NOMO-1 treated with dmso at 0.1 percent for 144 hours (cell line): ENCODE data around the gene LINC01488.

Experiments used
- DNase-seq: peaks from one replicate; lab custom pipeline; 2025; ENCODE audit not compliant: unreplicated experiment; lab: John Stamatoyannopoulos, UW

LINC01488 gene

GRCh38 chr11:69508974-69509373, 27.5 kb downstream of the LINC01488 start:
- no peak for DNase-seq

- no peak for DNase-seq
Measured at GRCh38 chr11:69509381-69509780, 27.9 kb downstream of the LINC01488 start.

GRCh38 chr11:69509846-69510390, 28.5 kb downstream of the LINC01488 start:
- DNase-seq, result no peak

GRCh38 chr11:69510471-69511357, 29.3 kb downstream of the LINC01488 start:
- no peak for DNase-seq

- no peak for DNase-seq
Measured at GRCh38 chr11:69511358-69512055, 30.0 kb downstream of the LINC01488 start.

GRCh38 chr11:69512136-69512535, 30.7 kb downstream of the LINC01488 start:
- DNase-seq, result no peak

DNA sequence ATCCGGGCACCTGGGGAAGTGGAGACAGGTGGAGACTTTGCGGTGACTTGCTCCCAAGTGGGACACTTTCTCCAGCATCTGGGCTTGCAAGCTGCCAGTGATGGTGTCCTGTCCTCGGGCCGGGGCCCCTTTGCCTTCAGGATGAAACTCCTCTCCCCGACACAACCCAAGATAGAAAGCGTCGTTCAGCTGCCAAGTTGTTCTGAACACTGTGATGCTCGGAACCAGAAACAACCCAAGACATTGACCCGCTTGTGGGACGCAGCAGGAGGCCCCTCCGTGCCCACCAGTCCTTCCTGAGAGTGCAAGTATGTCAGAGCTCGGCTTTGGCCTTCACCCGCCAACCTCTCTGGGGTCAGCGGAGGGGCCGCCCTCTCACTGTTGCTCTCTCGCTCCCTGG, 31.3 kb downstream of the LINC01488 start:
- no peak for DNase-seq

- DNase-seq, result no peak
Measured at GRCh38 chr11:69513196-69513595, 31.7 kb downstream of the LINC01488 start.

- no peak for DNase-seq
Measured at GRCh38 chr11:69513663-69514224, 32.3 kb downstream of the LINC01488 start.

GRCh38 chr11:69514771-69515170, 33.3 kb downstream of the LINC01488 start:
- no peak for DNase-seq

DNA sequence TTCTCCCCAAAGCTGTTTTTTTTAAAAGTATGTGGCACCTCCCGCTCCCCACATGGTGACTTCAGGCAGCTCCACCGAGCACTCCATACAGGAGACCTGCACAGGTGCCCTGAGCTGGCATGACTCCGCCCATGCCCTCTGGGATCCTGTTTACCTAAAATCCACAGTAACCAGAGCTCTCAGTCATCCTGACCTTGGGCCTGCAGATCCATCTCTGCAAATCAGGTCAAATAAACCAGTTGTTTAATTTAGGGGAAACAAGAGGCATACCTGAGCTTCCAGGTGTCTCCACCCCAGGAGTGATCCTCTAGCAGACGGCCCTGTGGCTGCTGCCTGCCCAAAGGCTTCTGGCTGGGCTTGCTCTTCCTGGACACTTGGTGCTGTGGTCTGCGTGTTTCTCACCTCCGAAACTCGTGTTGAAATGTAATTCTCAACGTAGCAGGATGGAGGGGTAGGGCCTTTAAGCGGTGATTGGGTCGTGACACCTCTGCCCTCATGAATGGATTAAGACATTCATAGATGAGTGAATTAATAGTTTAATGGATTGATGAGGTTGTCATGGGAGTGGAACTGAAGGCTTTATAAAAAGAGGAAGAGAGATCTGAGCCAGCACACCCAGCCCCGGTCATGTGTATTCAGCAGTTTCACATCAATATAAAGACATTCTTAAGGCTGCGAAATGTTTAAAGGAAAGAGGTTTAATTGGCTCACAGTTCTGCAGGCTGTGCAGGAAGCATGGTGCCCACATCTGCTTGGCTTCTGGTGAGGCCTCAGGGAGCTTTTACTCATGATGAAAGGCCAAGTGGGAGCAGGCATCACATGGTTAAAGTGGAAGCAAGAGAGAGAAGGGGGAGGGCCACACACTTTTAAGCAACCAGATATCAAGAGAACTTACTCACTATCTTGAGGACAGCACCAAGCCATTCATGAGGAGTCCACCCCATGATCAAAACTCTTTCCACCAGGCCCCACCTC, 34.1 kb downstream of the LINC01488 start:
- DNase-seq, result peak; percentile 78

DNA sequence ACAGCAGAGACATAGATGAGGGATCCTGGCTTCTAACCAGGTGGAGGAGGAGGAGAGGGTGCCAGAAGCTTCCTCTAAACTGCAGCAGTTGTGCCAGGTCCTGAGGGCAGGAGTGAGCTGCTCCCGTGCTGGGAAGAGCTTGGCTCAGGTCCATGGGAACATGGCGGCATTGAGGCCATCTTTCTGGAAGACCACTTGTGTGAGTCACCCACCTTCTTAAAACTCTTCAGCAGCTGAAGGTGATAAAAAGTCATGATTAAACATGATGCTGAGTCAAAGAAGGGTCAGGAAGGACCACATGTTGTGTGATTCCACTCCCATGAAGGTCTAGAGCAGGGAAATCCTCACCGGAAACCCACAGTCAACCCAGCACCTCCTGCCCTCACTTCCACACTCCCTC, 35.1 kb downstream of the LINC01488 start:
- no peak for DNase-seq

GRCh38 chr11:69518081-69518950, 36.9 kb downstream of the LINC01488 start:
- DNase-seq, result no peak

GRCh38 chr11:69520186-69520916, 38.9 kb downstream of the LINC01488 start:
- DNase-seq, result no peak

- no peak for DNase-seq
Measured at GRCh38 chr11:69521457-69521856, 40.0 kb downstream of the LINC01488 start.

GRCh38 chr11:69523453-69523852, 42.0 kb downstream of the LINC01488 start:
- DNase-seq, result no peak

DNA sequence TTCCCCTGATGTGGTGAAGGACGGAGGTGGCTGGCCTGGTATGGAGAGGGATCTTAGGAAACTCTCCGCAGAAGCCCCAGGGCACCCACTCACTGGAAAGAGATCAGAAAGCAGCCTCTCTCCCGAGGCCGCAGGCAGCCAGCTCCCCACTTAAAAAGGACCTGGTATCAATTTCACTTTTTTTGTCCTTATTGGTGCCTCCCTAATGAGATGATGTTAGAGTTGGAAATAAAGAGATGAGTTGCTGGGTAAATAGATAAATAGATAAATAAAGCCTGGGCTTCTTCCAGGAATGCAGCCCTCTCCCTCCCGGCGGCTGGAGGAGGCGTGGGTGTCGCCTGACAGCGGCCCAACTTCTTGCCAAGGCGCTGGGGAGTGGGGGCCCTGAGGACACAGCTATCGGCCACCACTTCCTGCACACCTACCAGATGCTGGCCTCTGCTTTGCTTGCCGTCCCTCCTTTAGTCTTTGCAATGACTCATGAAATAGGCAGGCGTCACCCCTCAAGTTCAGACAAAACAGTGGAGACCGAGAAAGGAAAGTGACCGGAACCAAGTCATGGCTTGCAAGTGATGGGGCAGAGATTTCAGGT, 42.9 kb downstream of the LINC01488 start:
- no peak for DNase-seq

- no peak for DNase-seq
Measured at GRCh38 chr11:69524991-69525411, 43.5 kb downstream of the LINC01488 start.
